Activated T-helper 17 cell treated with anti-CD3 and anti-CD28 coated beads, Interleukin-2, amount 50 U/mL, for 72 hours (primary cell): Measurements from ENCODE around the gene PIK3CG. TPM values are rescaled to one million over a fixed set of nuclear protein-coding genes. Genes with fewer than 3 reads are reported as not detected.

Experiments
- ATAC-seq: fragments of 150-1000 bp; cut with Tn5 transposase; replicated peaks from 2 replicates; pipeline ENCODE4 v1.10.0; 2021; ENCODE audit warnings: mild to moderate bottlenecking, moderate library complexity
- H3K27ac Mint-ChIP-seq: one replicate; pipeline ENCODE4 v1.8.0; 2022; ENCODE audit warnings: mixed read lengths
- H3K27me3 Mint-ChIP-seq: one replicate; pipeline ENCODE4 v1.8.0; 2022; ENCODE audit warnings: mixed read lengths
- H3K36me3 Mint-ChIP-seq: one replicate; pipeline ENCODE4 v1.8.0; 2022; ENCODE audit warnings: low read depth, mild to moderate bottlenecking, mixed read lengths
- H3K4me1 Mint-ChIP-seq: one replicate; pipeline ENCODE4 v1.8.0; 2022; ENCODE audit warnings: mixed read lengths
- H3K4me3 Mint-ChIP-seq: one replicate; pipeline ENCODE4 v1.8.0; 2022; ENCODE audit warnings: mild to moderate bottlenecking, mixed read lengths
- H3K9me3 Mint-ChIP-seq: one replicate; pipeline ENCODE4 v1.8.0; 2022; ENCODE audit warnings: mixed read lengths
- total RNA-seq, 2 donors: library from RNA; stranded (reverse); gene quantifications; one replicate each; pipeline ENCODE4 v1.2.3, GENCODE V29; 2022

PIK3CG gene
- total RNA-seq, 2 donors from 2014 or later = 21.6 to 25.7 TPM

DNA sequence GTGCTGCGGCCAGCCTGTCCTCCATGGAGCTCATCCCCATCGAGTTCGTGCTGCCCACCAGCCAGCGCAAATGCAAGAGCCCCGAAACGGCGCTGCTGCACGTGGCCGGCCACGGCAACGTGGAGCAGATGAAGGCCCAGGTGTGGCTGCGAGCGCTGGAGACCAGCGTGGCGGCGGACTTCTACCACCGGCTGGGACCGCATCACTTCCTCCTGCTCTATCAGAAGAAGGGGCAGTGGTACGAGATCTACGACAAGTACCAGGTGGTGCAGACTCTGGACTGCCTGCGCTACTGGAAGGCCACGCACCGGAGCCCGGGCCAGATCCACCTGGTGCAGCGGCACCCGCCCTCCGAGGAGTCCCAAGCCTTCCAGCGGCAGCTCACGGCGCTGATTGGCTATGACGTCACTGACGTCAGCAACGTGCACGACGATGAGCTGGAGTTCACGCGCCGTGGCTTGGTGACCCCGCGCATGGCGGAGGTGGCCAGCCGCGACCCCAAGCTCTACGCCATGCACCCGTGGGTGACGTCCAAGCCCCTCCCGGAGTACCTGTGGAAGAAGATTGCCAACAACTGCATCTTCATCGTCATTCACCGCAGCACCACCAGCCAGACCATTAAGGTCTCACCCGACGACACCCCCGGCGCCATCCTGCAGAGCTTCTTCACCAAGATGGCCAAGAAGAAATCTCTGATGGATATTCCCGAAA, 2.7 kb downstream of the PIK3CG start:
- Mint-ChIP-seq H3K27ac (no peak overlapping the region), H3K27me3 (no peaks in the 10 kb centered on the region), H3K4me1 (peaks cover 45% of the 10 kb centered on the region), H3K36me3 (peaks cover 57% of the 10 kb centered on the region), H3K9me3 (no peaks in the 10 kb centered on the region), H3K4me3 (peak overlapping the region; percentile 99)
- no peak for ATAC-seq

DNA sequence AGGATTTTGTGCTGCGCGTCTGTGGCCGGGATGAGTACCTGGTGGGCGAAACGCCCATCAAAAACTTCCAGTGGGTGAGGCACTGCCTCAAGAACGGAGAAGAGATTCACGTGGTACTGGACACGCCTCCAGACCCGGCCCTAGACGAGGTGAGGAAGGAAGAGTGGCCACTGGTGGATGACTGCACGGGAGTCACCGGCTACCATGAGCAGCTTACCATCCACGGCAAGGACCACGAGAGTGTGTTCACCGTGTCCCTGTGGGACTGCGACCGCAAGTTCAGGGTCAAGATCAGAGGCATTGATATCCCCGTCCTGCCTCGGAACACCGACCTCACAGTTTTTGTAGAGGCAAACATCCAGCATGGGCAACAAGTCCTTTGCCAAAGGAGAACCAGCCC, 3.3 kb downstream of the PIK3CG start:
- H3K4me3 Mint-ChIP-seq = peak overlapping the region; percentile 65
- peaks cover 62% of the 10 kb centered on the region for H3K36me3 Mint-ChIP-seq
- no peak for ATAC-seq
- peaks cover 45% of the 10 kb centered on the region for H3K4me1 Mint-ChIP-seq
- no peak overlapping the region for H3K27ac Mint-ChIP-seq
- no peaks in the 10 kb centered on the region for H3K9me3 Mint-ChIP-seq
- H3K27me3 Mint-ChIP-seq = no peaks in the 10 kb centered on the region

DNA sequence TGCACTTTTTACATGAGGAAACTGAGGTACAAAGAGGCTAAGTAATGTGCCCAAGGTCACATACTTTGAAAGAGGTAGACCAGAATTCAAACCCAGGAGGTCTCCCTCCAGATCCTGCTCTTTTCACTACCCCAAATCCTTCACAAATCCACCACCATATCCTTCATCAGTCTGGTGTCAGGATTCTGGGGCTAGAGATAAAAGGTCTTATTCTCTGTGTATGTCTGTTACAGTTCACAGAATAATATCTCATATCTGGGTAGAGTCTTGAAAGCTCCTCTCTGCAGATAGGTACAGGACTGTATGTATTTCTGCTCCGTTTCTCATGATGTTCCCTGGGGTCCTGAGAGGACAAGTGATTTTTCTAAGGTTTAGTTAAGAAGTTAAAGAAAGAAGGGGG, 4.9 kb downstream of the PIK3CG start:
- Mint-ChIP-seq H3K27ac (peak overlapping the region; percentile 85), H3K27me3 (no peaks in the 10 kb centered on the region), H3K36me3 (peaks cover 78% of the 10 kb centered on the region), H3K9me3 (no peaks in the 10 kb centered on the region), H3K4me1 (peaks cover 47% of the 10 kb centered on the region), H3K4me3 (peak overlapping the region; percentile 65)
- ATAC-seq = no peak

DNA sequence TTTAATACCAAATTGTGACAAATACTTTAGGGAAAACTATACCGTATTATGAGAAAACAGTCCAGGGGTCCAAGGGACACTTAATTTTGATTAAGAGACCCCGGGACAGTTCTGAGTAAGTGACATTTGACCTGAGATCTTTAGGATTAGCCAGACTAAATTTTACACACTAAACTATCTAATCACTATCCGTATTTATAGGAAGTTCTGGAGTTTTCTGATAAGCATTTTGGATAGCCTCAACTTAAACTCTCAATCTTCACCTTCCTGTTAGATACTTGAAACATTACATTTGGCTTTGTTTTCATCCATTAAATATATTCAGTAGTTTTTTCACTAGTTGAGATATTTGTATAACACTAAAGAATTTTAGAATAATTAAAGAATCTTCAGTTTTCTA, 5.4 kb downstream of the PIK3CG start:
- no peaks in the 10 kb centered on the region for H3K9me3 Mint-ChIP-seq
- peaks cover 84% of the 10 kb centered on the region for H3K36me3 Mint-ChIP-seq
- no peaks in the 10 kb centered on the region for H3K27me3 Mint-ChIP-seq
- H3K4me3 Mint-ChIP-seq = peak overlapping the region; percentile 65
- peak overlapping the region; percentile 85 for H3K27ac Mint-ChIP-seq
- peaks cover 42% of the 10 kb centered on the region for H3K4me1 Mint-ChIP-seq
- no peak for ATAC-seq

DNA sequence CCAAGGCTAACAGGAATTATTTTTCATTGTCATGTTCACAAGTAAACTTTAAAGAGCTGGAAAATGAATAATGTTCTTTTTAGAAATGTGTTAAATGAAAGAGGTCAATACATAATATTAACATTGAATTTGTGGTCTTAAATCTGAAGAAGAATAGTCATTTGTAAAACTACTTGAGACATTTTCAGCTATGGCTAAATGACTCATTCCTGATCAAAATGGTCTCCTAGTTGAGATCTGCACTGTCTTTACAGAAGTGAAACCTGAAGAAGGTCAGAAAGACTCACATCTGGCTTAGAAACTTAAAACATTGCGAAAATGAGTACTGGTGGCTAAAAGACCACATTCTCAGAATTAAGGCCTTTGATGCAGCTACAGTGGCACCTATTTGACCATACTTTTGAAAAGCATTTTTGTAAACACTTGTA, 5.9 kb downstream of the PIK3CG start:
- Mint-ChIP-seq H3K36me3 (peaks cover 89% of the 10 kb centered on the region), H3K4me1 (peaks cover 41% of the 10 kb centered on the region), H3K27ac (peak overlapping the region; percentile 85), H3K4me3 (peak overlapping the region; percentile 65), H3K9me3 (no peaks in the 10 kb centered on the region), H3K27me3 (no peaks in the 10 kb centered on the region)
- peak; percentile 80 for ATAC-seq

DNA sequence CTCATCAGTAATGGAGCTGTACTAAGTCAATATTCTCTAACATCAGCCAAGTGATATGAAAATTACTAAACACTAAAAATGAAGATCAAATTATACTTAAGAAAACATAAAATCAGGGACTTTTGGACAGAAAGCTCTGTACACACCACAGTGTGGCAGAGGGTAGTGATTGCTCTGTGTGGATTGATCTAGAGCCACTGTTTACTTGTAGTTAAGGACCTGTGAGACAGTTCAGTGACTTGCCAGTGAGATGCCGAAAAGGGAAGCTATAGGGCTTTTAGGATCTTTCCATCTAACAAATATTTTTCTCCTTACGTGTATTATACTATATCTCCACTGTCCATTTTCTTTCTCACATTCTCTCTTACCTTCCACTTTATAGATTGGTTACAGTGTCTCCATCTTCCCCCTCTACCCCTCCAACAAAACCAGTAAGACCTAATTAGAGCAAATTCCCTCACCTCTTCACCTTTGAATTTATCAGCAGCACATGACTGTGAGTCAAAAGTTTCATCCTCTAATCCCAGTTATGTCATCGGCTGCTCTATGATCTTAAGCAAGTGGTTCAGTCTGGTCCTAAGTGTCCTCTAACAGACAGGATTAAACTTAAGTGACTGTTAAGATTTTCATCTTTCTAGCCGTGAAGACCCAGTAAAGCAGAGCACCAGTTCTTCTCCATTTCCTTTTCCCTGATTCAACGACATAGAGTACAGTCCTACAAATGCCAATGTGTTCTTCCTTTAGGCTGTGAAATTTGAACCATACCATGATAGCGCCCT, 6.9 kb downstream of the PIK3CG start:
- ATAC-seq = peak; percentile 42
- peaks cover 36% of the 10 kb centered on the region for H3K4me1 Mint-ChIP-seq
- no peaks in the 10 kb centered on the region for H3K9me3 Mint-ChIP-seq
- H3K4me3 Mint-ChIP-seq = peak overlapping the region; percentile 65
- H3K27ac Mint-ChIP-seq = peak overlapping the region; percentile 85
- peaks cover 94% of the 10 kb centered on the region for H3K36me3 Mint-ChIP-seq
- H3K27me3 Mint-ChIP-seq = no peaks in the 10 kb centered on the region

DNA sequence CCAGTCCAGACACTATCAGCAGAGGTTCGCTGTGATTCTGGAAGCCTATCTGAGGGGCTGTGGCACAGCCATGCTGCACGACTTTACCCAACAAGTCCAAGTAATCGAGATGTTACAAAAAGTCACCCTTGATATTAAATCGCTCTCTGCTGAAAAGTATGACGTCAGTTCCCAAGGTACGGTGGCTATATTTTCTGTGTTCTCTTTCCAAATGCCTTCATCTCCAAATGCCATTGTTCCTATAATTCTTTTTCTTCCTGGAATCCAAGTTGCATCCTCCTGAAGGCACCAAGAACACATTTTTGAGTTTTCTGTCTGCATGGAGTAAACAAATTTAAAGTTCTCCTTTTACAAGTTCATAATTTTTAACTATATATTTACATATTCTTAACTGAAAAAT, 7.7 kb downstream of the PIK3CG start:
- H3K4me1 Mint-ChIP-seq = peaks cover 36% of the 10 kb centered on the region
- H3K9me3 Mint-ChIP-seq = no peaks in the 10 kb centered on the region
- peak overlapping the region; percentile 85 for H3K27ac Mint-ChIP-seq
- no peak for ATAC-seq
- peak overlapping the region; percentile 65 for H3K4me3 Mint-ChIP-seq
- H3K36me3 Mint-ChIP-seq = peaks cover 94% of the 10 kb centered on the region
- no peaks in the 10 kb centered on the region for H3K27me3 Mint-ChIP-seq

DNA sequence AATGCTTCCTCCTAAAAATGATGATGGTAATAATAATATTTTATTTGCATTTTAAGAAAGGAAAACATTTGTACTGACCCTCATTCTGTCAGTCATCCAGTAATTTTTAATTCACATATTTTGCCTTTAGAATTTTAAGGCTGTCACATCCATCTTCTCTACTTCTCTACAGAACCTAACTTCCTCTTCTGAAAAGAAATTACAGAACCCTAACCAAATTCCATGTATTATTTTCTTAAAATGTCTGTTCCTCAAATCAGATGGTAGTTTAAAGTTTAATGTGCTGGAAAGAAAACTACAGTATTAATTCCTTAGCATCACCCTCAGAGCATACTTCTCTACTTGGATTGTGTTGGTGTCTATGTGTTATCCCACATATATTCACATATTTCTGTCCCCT, 9.0 kb downstream of the PIK3CG start:
- Mint-ChIP-seq H3K27ac (no peak overlapping the region), H3K9me3 (no peaks in the 10 kb centered on the region), H3K4me3 (no peak overlapping the region), H3K4me1 (peaks cover 29% of the 10 kb centered on the region), H3K27me3 (no peaks in the 10 kb centered on the region), H3K36me3 (peaks cover 94% of the 10 kb centered on the region)
- no peak for ATAC-seq

DNA sequence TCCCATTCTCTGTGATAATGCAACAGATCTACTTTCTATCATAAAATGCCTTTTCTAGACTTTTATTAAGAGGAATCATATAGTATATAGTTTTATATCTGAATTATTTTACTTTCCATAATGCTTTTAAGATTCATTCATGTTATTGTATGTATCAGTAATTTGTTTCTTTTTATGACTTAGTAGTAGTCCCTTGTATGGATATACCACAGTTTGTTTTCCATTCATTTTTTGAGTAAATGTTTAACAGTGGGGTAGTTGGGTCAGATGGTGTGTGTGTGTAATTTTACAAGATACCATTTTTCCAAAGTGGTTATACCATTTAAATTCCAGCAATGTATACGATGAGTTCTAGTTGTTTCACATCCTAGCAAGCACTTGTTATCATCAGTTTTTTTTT, 10.4 kb downstream of the PIK3CG start:
- H3K27me3 Mint-ChIP-seq = no peaks in the 10 kb centered on the region
- H3K27ac Mint-ChIP-seq = no peak overlapping the region
- peaks cover 19% of the 10 kb centered on the region for H3K4me1 Mint-ChIP-seq
- H3K36me3 Mint-ChIP-seq = peaks cover 95% of the 10 kb centered on the region
- H3K9me3 Mint-ChIP-seq = no peaks in the 10 kb centered on the region
- H3K4me3 Mint-ChIP-seq = no peak overlapping the region
- no peak for ATAC-seq

DNA sequence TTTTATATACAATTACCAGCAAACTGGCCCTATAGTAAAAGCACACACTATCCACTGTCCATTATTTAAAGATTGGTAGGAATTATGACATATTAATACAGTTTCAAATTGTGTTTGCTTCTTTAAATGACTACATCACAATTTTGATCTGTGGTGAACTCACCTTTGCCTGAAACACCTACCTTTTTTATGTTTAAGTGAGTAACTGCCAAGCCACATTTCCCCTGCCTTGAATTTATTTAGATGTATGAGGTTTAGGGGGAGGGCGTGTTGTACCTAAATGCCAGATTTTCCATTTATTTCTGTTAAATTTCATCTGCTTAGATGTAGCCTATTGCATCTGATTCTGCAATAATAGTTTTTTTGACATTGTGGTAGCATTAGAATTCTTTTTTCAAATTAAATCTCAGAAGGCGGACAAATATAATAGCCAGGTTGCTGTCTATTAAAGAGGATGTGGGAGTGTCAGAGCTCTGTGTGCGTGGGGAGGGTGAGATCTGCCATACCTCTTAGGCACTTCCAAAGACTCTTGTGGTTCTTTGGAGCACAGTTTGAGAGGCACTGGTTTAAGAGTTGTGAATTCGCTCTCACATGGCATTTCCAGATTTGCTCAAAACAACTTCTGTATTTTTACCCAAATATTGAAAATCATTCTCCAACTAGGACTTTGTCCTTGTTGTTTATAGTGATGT, 13.8 kb downstream of the PIK3CG start:
- no peak overlapping the region for H3K27ac Mint-ChIP-seq
- no peak for ATAC-seq
- H3K9me3 Mint-ChIP-seq = no peaks in the 10 kb centered on the region
- peaks cover 100% of the 10 kb centered on the region for H3K36me3 Mint-ChIP-seq
- no peaks in the 10 kb centered on the region for H3K27me3 Mint-ChIP-seq
- H3K4me1 Mint-ChIP-seq = peaks cover 5% of the 10 kb centered on the region
- H3K4me3 Mint-ChIP-seq = no peak overlapping the region

DNA sequence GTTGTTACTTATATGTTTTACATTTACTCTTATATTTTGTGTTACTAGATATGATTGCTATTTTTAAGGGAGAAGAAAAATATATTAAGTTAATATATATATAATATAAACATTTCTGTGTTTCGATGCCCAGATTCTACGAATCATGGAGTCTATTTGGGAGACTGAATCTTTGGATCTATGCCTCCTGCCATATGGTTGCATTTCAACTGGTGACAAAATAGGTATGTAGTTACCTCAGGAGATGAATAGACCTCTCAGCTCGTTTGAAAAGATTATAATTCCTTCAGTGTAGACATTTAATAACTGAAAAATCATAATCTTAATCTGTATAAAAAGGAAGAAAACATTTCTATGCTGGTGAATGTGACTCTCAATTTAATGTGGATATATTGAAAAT, 16.9 kb downstream of the PIK3CG start:
- Mint-ChIP-seq H3K4me3 (no peak overlapping the region), H3K27me3 (no peaks in the 10 kb centered on the region), H3K27ac (no peak overlapping the region), H3K36me3 (peaks cover 100% of the 10 kb centered on the region), H3K4me1 (peaks cover 5% of the 10 kb centered on the region), H3K9me3 (no peaks in the 10 kb centered on the region)
- ATAC-seq = no peak

DNA sequence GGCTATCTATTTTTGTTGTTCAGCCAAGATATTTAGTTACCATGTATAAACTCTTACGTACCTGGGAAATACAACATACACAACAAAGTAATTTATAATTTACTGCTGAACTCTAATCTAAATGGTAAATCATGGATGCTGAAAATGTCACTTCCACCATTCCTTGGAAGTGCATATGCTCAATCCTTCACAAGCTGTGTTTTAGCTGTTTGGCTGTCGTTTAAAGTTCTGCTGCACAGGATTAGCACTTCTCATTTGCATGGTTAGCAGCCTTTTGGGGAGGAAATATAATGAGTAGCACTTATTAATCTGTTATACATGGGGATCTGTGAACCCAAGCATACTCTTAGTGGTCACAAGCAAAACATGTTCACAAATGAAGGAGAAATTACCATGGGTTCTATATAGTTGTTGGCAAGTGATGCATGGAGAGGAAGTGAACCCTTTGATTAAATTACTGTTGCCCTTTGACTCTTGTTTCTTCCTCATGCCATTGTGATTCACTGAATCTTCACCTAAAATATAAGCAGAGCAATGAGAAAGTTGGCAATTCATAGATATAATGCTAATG, 18.5 kb downstream of the PIK3CG start:
- H3K9me3 Mint-ChIP-seq = no peaks in the 10 kb centered on the region
- H3K27me3 Mint-ChIP-seq = no peaks in the 10 kb centered on the region
- ATAC-seq = no peak
- peaks cover 100% of the 10 kb centered on the region for H3K36me3 Mint-ChIP-seq
- H3K4me3 Mint-ChIP-seq = no peak overlapping the region
- no peak overlapping the region for H3K27ac Mint-ChIP-seq
- H3K4me1 Mint-ChIP-seq = peaks cover 5% of the 10 kb centered on the region

DNA sequence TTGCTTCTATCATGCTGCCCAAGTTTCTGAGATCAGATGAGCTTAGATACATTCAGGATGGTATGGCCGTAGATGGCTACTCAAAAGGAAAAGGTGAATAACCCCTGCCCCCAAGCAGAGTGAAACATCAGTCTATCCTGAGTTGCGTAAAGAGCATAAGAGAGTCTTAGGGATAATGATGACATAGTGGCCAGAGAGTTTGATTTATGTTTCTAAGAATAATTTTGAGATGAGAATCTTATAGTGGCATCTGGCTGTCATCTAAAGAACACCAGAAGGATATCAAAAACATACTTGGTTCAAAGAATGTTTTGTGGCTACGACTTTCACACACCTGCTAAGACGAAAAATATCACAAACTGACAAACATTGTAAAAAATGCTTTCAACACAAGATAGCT, 20.6 kb downstream of the PIK3CG start:
- H3K27ac Mint-ChIP-seq = no peak overlapping the region
- peaks cover 97% of the 10 kb centered on the region for H3K36me3 Mint-ChIP-seq
- H3K4me3 Mint-ChIP-seq = no peak overlapping the region
- no peak for ATAC-seq
- no peaks in the 10 kb centered on the region for H3K27me3 Mint-ChIP-seq
- H3K9me3 Mint-ChIP-seq = no peaks in the 10 kb centered on the region
- peaks cover 5% of the 10 kb centered on the region for H3K4me1 Mint-ChIP-seq

DNA sequence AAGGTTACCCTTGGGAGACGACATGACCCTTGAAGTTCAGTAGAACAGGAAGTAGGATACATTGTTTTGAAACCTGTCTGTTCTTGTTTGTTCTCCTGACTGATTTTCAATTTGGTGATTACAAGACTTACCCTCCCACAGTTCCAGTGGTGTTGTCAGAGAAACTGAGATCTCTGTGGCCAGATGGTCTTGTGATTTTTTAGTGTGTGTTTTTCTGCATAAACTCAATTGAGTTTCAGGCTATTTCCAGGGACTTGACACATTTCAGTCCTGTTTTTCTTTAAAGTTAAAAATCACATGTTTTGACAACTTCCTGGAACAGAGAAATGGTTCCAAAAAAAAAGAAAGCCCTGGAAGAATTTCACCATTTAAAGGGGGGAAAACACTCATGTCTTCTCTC, 22.3 kb downstream of the PIK3CG start:
- peaks cover 6% of the 10 kb centered on the region for H3K4me1 Mint-ChIP-seq
- H3K4me3 Mint-ChIP-seq = no peak overlapping the region
- H3K9me3 Mint-ChIP-seq = no peaks in the 10 kb centered on the region
- H3K36me3 Mint-ChIP-seq = peaks cover 97% of the 10 kb centered on the region
- peak; percentile 87 for ATAC-seq
- H3K27ac Mint-ChIP-seq = peak overlapping the region; percentile 70
- H3K27me3 Mint-ChIP-seq = no peaks in the 10 kb centered on the region
